Measurements from ENCODE around the gene SGTA. TPM values are rescaled to one million over a fixed set of nuclear protein-coding genes. Genes with fewer than 3 reads are reported as not detected.

SGTA gene
- total RNA-seq, 3 donors from 2014 or later (not counting 1 experiment from before 2014, with no cell fraction given) = 35.2 to 38.1 (median 36.2) TPM

- intact Hi-C loops (cut with micrococcal nuclease) = no loop called here
- H3K36me3 ChIP-seq (ENCODE audit: control insufficient read depth, insufficient read depth, low read length) = peaks cover 33% of the 10 kb centered on the region
- TF ChIP-seq, protein P1, sequence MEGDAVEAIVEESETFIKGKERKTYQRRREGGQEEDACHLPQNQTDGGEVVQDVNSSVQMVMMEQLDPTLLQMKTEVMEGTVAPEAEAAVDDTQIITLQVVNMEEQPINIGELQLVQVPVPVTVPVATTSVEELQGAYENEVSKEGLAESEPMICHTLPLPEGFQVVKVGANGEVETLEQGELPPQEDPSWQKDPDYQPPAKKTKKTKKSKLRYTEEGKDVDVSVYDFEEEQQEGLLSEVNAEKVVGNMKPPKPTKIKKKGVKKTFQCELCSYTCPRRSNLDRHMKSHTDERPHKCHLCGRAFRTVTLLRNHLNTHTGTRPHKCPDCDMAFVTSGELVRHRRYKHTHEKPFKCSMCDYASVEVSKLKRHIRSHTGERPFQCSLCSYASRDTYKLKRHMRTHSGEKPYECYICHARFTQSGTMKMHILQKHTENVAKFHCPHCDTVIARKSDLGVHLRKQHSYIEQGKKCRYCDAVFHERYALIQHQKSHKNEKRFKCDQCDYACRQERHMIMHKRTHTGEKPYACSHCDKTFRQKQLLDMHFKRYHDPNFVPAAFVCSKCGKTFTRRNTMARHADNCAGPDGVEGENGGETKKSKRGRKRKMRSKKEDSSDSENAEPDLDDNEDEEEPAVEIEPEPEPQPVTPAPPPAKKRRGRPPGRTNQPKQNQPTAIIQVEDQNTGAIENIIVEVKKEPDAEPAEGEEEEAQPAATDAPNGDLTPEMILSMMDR (IDR thresholded peaks at IDR 0.05) = no peak
These were observed 15.4 kb downstream of the SGTA start for GRCh38 chr19:2767688-2768087.

GRCh38 chr19:2766594-2767372, 16.3 kb downstream of the SGTA start:
- Mint-ChIP-seq H3K27ac (no peak overlapping the region), H3K9me3 (no peaks in the 10 kb centered on the region), H3K4me3 (no peak overlapping the region), H3K36me3 (no peaks in the 10 kb centered on the region), H3K27me3 (ENCODE audit: low read depth in 2 of 2) (no peaks in the 10 kb centered on the region), H3K4me1 (peaks cover 4 to 5% of the 10 kb centered on the region in 2 donors)
- TF ChIP-seq, protein P1 (IDR thresholded peaks at IDR 0.05) = no peak
- ATAC-seq (no peak), DNase-seq (no peak)
- no peaks in the 10 kb centered on the region for H3K27me3 ChIP-seq (ENCODE audit: control insufficient read depth, insufficient read depth, low read length)
- intact Hi-C loops (cut with micrococcal nuclease) = no loop called here
- WGBS (ENCODE audit: insufficient coverage) = 95% methylated on average over 35 of the region's 35 CpGs
- H3K36me3 ChIP-seq (ENCODE audit: control insufficient read depth, insufficient read depth, low read length) = peaks cover 42% of the 10 kb centered on the region
- peaks cover 7% of the 10 kb centered on the region for H3K4me1 ChIP-seq (ENCODE audit: control insufficient read depth, insufficient read depth, low read length)
- no peak overlapping the region for H3K27ac ChIP-seq (ENCODE audit: low read length)
- no peaks in the 10 kb centered on the region for H3K9me3 ChIP-seq (ENCODE audit: control insufficient read depth, insufficient read depth, low read length)
- no peak overlapping the region for H3K4me3 ChIP-seq (ENCODE audit: low read length)

More at GRCh38 chr19:2767688-2768087, 15.4 kb downstream of the SGTA start:
- Mint-ChIP-seq H3K4me3 (no peak overlapping the region), H3K27ac (no peak overlapping the region), H3K27me3 (ENCODE audit: low read depth in 2 of 2) (no peaks in the 10 kb centered on the region), H3K4me1 (peaks cover 5 to 12% of the 10 kb centered on the region in 2 donors), H3K36me3 (no peaks in the 10 kb centered on the region), H3K9me3 (no peaks in the 10 kb centered on the region)
- Histone ChIP-seq H3K27me3 (ENCODE audit: control insufficient read depth, insufficient read depth, low read length) (no peaks in the 10 kb centered on the region), H3K9me3 (ENCODE audit: control insufficient read depth, insufficient read depth, low read length) (no peaks in the 10 kb centered on the region), H3K4me3 (ENCODE audit: low read length) (no peak overlapping the region), H3K4me1 (ENCODE audit: control insufficient read depth, insufficient read depth, low read length) (peaks cover 7% of the 10 kb centered on the region), H3K27ac (ENCODE audit: low read length) (no peak overlapping the region)
- no peak for DNase-seq
- WGBS (ENCODE audit: insufficient coverage) = 97% methylated on average over 19 of the region's 19 CpGs
- no peak for ATAC-seq

- H3K4me3 Mint-ChIP-seq = no peak overlapping the region
- Histone ChIP-seq H3K36me3 (ENCODE audit: control insufficient read depth, insufficient read depth, low read length) (peaks cover 48% of the 10 kb centered on the region), H3K27me3 (ENCODE audit: control insufficient read depth, insufficient read depth, low read length) (no peaks in the 10 kb centered on the region), H3K9me3 (ENCODE audit: control insufficient read depth, insufficient read depth, low read length) (no peaks in the 10 kb centered on the region), H3K27ac (ENCODE audit: low read length) (no peak overlapping the region), H3K4me1 (ENCODE audit: control insufficient read depth, insufficient read depth, low read length) (peaks cover 4% of the 10 kb centered on the region), H3K4me3 (ENCODE audit: low read length) (no peak overlapping the region)
- H3K36me3 Mint-ChIP-seq = no peaks in the 10 kb centered on the region
- WGBS (ENCODE audit: insufficient coverage) = 99% methylated on average over 13 of the region's 15 CpGs
- ATAC-seq (no peak), DNase-seq (no peak)
- no peaks in the 10 kb centered on the region for H3K9me3 Mint-ChIP-seq
- intact Hi-C loops (cut with micrococcal nuclease) = no loop called here
- no peak overlapping the region for H3K27ac Mint-ChIP-seq
- TF ChIP-seq, protein P1 (IDR thresholded peaks at IDR 0.05) = no peak
- no peaks in the 10 kb centered on the region for H3K27me3 Mint-ChIP-seq (ENCODE audit: low read depth in 2 of 2)
- H3K4me1 Mint-ChIP-seq = peaks cover 4% of the 10 kb centered on the region in 2 donors
These were observed 17.7 kb downstream of the SGTA start for GRCh38 chr19:2765376-2765775.

Measured in natural killer cell (primary cell).